Stomach (tissue), 4 donors: ENCODE measurements around the gene DEFB121.

Experiments used
- EP300 ChIP-seq: sonication (generic); formaldehyde crosslinking; IDR thresholded peaks from one replicate; pipeline ENCODE4 v1.6.1; 2017; ENCODE audit warnings: antibody characterized with exemption
- POLR2A ChIP-seq, 4 donors: fragments of 450-650 bp; IDR thresholded peaks; one replicate each; pipeline ENCODE4 v1.6.1; 2016; ENCODE audit warnings: antibody characterized with exemption in 4 of 4, control low read depth in 2 of 4, mild to moderate bottlenecking in 1 of 4, moderate library complexity in 1 of 4
- TF ChIP-seq, protein P1 (sequence below), 7 experiments: fragments of 450-650 bp in 4 of 7; fragments of 200-600 bp in 3 of 7; sonication (generic) in 3 of 7; IDR thresholded peaks; one replicate each; pipeline ENCODE4 v1.5.1; 2016 to 2019; ENCODE audit warnings: antibody characterized with exemption in 7 of 7, control low read depth in 2 of 7, mild to moderate bottlenecking in 1 of 7

DNA sequence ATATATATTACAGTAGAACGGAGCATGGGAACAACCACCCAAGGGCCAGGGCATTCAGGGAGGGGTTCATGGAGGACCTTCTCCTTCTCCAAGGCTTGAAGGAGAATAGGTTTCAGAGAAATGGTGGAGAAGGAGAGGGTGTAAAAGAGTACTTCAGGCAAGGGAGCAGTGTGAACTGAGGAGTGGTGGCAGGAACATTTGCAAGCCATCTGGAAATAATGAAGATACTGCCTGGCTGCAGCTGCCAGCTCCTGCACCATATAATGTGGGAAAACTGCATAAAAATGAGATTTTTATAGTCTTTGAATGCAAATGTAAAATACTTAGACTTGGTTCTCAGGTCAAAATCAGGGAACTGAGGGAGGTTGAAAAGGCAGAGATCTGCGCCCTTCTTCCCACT, 9.6 kb upstream of the DEFB121 start:
- TF ChIP-seq EP300 (no peak), POLR2A (IDR thresholded peaks at IDR 0.05) (no peak)
- TF ChIP-seq, protein P1, sequence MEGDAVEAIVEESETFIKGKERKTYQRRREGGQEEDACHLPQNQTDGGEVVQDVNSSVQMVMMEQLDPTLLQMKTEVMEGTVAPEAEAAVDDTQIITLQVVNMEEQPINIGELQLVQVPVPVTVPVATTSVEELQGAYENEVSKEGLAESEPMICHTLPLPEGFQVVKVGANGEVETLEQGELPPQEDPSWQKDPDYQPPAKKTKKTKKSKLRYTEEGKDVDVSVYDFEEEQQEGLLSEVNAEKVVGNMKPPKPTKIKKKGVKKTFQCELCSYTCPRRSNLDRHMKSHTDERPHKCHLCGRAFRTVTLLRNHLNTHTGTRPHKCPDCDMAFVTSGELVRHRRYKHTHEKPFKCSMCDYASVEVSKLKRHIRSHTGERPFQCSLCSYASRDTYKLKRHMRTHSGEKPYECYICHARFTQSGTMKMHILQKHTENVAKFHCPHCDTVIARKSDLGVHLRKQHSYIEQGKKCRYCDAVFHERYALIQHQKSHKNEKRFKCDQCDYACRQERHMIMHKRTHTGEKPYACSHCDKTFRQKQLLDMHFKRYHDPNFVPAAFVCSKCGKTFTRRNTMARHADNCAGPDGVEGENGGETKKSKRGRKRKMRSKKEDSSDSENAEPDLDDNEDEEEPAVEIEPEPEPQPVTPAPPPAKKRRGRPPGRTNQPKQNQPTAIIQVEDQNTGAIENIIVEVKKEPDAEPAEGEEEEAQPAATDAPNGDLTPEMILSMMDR (IDR thresholded peaks at IDR 0.05) = no peak
